GM12891 (cell line): ENCODE results near the gene ZNF8.

Experiments
- POLR2A ChIP-seq: IDR thresholded peaks from 2 replicates; pipeline ENCODE4 v1.6.1; 2011; ENCODE audit warnings: low read depth, low read length, control low read depth
- POLR2AphosphoS5 ChIP-seq: IDR thresholded peaks from 2 replicates; pipeline ENCODE4 v1.6.1; 2011; ENCODE audit warnings: low read depth, low read length, control low read depth

- peak; percentile 98 for TF ChIP-seq POLR2A
- peak; percentile 97 for TF ChIP-seq POLR2AphosphoS5
Measured at GRCh38 chr19:58305065-58305931, 26.5 kb downstream of the ZNF8 start, which contains the start of gene ERVK3-1.
